ENCODE measurements around the gene TOR2A. TPM values are rescaled to one million over a fixed set of nuclear protein-coding genes. Genes with fewer than 3 reads are reported as not detected.

The TOR2A gene
- total RNA-seq, 4 donors from 2014 or later = 5.9 to 8.9 (median 7.6) TPM

DNA sequence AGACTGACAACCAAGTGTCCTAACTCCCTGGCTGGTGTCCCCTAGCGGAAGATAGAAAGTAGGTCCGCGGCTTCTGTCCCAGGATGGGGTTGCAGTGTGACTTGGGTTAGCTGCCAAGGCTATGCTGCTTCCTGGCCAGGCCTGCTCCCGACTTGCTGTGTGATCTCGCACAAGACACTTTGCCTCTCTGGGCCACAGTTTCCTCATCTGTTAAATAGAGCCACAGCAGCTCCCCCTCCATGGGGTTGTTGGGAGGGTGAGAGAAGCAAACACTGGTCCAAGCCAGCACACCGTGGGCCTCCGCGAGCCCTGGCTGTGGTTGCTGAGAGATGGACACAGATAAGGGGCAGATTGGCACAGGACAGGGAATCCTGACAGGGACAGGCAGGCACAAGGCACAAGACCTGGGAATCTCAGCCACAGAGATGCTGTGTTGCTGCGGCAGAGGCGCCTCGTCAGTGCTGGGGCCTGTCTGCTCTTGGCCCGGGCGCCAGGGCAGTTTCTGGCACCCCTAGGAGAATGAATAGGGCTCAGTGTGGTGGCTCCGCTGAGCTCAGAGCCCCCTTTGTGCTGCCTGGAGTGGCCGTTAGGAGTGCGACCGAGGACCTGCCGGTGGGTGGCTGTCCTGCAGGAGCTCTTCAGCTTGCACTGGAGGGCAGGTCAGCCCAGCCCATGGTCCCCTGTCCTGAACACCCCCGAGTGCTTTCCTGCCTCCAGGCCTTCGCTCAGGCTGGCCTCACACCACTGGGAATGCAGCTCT, 45.2 kb upstream of the TOR2A start:
- WGBS, 2 donors (ENCODE audit: low coverage in 1 of 2) = 60% methylated on average over 7 of the region's 20 CpGs; no CpG with 5 or more reads in 1 of the 2 donors
- ATAC-seq = no peak
- Histone ChIP-seq H3K27me3 (no peaks in the 10 kb centered on the region), H3K4me3 (no peak overlapping the region), H3K36me3 (no peaks in the 10 kb centered on the region), H3K27ac (peak overlapping the region in 3 of 4 donors; percentile 0 to 24 (median 17)), H3K4me1 (peaks cover 0 to 26% (median 16%) of the 10 kb centered on the region in 3 donors), H3K9me3 (no peaks in the 10 kb centered on the region)
- TF ChIP-seq POLR2A (IDR thresholded peaks at IDR 0.05) (no peak), POLR2AphosphoS5 (IDR thresholded peaks at IDR 0.05) (no peak), EP300 (IDR thresholded peaks at IDR 0.05) (no peak)
- TF ChIP-seq, protein P1, sequence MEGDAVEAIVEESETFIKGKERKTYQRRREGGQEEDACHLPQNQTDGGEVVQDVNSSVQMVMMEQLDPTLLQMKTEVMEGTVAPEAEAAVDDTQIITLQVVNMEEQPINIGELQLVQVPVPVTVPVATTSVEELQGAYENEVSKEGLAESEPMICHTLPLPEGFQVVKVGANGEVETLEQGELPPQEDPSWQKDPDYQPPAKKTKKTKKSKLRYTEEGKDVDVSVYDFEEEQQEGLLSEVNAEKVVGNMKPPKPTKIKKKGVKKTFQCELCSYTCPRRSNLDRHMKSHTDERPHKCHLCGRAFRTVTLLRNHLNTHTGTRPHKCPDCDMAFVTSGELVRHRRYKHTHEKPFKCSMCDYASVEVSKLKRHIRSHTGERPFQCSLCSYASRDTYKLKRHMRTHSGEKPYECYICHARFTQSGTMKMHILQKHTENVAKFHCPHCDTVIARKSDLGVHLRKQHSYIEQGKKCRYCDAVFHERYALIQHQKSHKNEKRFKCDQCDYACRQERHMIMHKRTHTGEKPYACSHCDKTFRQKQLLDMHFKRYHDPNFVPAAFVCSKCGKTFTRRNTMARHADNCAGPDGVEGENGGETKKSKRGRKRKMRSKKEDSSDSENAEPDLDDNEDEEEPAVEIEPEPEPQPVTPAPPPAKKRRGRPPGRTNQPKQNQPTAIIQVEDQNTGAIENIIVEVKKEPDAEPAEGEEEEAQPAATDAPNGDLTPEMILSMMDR (IDR thresholded peaks at IDR 0.05) = no peak

DNA sequence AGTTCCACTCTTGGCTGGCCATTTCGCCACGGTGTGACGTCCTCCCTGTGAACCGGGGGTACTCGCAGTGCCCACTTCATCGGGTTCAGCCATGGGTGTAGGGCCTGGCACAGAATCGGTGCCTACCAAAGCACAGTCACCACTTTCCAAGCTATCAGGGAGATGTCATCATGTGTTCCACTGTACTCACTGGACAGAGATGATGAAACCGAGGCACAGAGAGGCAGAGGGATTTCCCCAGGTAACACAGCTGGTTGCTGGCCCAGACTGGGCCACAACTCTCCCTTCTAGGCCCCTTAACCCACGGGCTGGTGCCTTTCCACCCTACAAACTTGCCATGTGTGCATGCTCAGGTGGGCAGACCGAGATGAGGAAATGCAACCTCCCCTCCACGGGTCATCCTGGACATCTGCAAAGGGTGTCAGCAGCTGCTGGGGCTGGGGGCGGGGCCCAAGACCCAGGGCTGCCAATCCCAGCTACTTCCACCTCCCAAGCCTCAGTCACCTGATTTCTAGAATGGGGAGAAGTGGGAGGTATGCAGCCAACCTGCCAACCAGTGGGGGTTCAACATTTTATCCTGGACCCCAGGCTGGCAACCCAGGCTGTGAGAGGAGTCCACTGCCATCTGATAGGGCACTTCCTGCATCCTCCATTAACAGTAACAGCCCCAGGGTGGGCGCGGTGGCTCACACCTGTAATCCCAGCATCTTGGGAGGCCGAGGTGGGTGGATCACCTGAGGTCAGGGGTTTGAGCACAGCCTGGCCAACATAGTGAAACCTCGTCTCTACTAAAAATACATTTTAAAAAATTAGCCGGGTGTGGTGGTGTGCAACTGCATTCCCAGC, 44.3 kb upstream of the TOR2A start:
- Histone ChIP-seq H3K36me3 (no peaks in the 10 kb centered on the region), H3K4me1 (peaks cover 0 to 20% (median 11%) of the 10 kb centered on the region in 3 donors), H3K27me3 (no peaks in the 10 kb centered on the region), H3K4me3 (no peak overlapping the region), H3K27ac (peak overlapping the region in 3 of 4 donors; percentile 43 to 73 (median 45)), H3K9me3 (no peaks in the 10 kb centered on the region)
- peak; percentile 39 for ATAC-seq
- 40 to 100% methylated on average over 1 to 3 of the region's 17 CpGs for WGBS, 2 donors (ENCODE audit: low coverage in 1 of 2)
- TF ChIP-seq, protein P1 (IDR thresholded peaks at IDR 0.05) = no peak
- TF ChIP-seq POLR2A (IDR thresholded peaks at IDR 0.05) = no peak
- TF ChIP-seq EP300 (IDR thresholded peaks at IDR 0.05) = no peak
- TF ChIP-seq POLR2AphosphoS5 (IDR thresholded peaks at IDR 0.05) = no peak

DNA sequence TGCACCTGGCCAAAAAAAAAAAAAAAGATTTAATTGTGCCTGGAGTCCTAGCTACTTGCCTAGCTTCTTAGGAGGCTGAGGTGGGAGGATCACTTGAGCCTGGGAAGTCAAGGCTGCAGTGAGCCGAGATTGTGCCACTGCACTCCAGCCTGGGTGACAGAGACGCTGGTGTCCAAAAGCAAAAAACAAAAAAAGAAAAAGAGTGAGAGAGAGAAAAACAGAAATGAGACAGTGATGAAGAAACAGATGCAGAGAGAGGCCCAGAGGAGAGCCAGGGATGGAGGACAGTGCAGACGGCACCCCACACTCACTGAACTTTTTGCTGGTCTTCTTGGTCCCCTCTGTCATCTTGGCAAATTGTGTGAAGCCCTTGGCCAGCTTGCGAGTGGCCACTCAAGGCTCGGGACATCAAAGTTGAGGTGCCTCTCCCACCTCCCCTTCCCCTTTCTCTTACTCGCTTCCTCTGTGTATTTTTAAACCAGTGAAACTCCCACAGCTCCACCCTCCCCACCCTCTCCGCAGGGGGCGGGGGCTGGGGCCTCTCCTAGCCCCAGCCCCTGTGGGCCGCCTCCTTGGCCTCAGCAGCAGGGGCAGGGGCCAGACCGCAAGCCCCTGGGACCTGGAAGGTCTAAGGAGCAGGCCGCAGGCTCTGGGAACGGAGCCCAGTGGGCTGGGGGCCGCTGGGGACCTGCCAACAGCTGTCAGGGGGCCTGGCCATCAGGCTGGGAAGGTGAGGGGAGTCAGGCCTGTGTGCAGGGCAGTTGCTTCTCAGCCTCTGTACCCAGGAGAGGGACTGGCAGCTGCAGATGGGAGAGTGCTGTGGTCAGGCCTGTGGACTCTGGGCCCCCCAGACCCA, 43.4 kb upstream of the TOR2A start, which contains the start of gene SH2D3C:
TSS of gene SH2D3C (minus strand) at position 387 of the 856 bp plus-strand sequence. CDS start at position 348, 39 bp downstream.
- no peaks in the 10 kb centered on the region for H3K27me3 ChIP-seq
- 68 to 83% methylated on average over 1 to 6 of the region's 13 CpGs for WGBS, 2 donors (ENCODE audit: low coverage in 1 of 2)
- TF ChIP-seq, protein P1 (IDR thresholded peaks at IDR 0.05) = no peak
- TF ChIP-seq EP300 (IDR thresholded peaks at IDR 0.05) (no peak), POLR2A (IDR thresholded peaks at IDR 0.05) (no peak), POLR2AphosphoS5 (IDR thresholded peaks at IDR 0.05) (no peak)
- no peaks in the 10 kb centered on the region for H3K36me3 ChIP-seq
- H3K4me1 ChIP-seq = peaks cover 0 to 12% (median 6%) of the 10 kb centered on the region in 3 donors
- ATAC-seq = no peak
- peak within 1 kb of the TSS in 3 of 4 donors; percentile 43 to 73 (median 45) for H3K27ac ChIP-seq
- H3K9me3 ChIP-seq = no peaks in the 10 kb centered on the region
- H3K4me3 ChIP-seq = peak within 1 kb of the TSS in 1 of 2 donors; percentile 23

DNA sequence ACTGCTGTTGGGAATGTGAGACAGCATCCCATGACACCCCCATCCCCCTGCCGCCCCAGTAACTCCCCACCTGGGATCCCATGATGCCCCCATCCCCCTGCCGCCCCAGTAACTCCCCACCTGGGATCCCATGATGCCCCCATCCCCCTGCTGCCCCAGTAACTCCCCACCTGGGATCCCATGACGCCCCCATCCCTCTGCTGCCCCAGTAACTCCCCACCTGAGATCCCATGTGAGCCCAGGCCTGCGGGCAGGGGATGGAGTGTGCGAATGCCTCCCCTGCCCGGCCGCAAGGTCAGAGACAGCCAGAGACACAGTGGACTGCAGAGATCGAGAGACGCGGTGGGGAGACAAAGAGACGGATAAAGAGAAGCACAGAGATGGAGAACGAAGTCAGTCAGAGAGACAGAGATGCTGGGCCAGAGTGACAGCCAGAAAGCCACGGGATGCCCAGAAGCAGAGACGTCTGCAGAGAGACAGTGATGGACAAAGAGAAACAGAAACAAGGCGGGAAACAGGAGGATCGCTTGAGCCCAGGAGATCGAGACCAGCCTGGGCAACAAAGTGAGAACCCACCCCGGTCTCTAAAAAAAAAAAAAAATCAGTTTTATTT, 42.4 kb upstream of the TOR2A start:
- H3K4me1 ChIP-seq = peaks cover 0 to 11% (median 5%) of the 10 kb centered on the region in 3 donors
- no peaks in the 10 kb centered on the region for H3K36me3 ChIP-seq
- no peaks in the 10 kb centered on the region for H3K9me3 ChIP-seq
- H3K27ac ChIP-seq = no peak overlapping the region
- H3K4me3 ChIP-seq = peak overlapping the region in 1 of 2 donors; percentile 23
- no peaks in the 10 kb centered on the region for H3K27me3 ChIP-seq
- 59 to 72% methylated on average over 7 to 8 of the region's 18 CpGs for WGBS, 2 donors (ENCODE audit: low coverage in 1 of 2)
- no peak for ATAC-seq
- TF ChIP-seq POLR2A (IDR thresholded peaks at IDR 0.05) = no peak
- no peak for TF ChIP-seq EP300 (IDR thresholded peaks at IDR 0.05)
- TF ChIP-seq, protein P1 (IDR thresholded peaks at IDR 0.05) = no peak
- TF ChIP-seq POLR2AphosphoS5 (IDR thresholded peaks at IDR 0.05) = no peak

Measured in gastroesophageal sphincter (tissue), 4 donors.